Lower leg skin (tissue), 3 donors: ENCODE results near the gene PPP1R13B.

Source experiments
- CTCF ChIP-seq, 3 donors: fragments of 450-650 bp; IDR thresholded peaks; one replicate each; pipeline ENCODE4 v1.5.1; 2016; ENCODE audit warnings: antibody characterized with exemption in 3 of 3, mild to moderate bottlenecking in 3 of 3, moderate library complexity in 2 of 3
- POLR2A ChIP-seq, 2 donors: fragments of 450-650 bp; IDR thresholded peaks; one replicate each; pipeline ENCODE4 v1.6.1; 2016 to 2017; ENCODE audit warnings: antibody characterized with exemption in 2 of 2, mild to moderate bottlenecking in 1 of 2, moderate library complexity in 1 of 2

DNA sequence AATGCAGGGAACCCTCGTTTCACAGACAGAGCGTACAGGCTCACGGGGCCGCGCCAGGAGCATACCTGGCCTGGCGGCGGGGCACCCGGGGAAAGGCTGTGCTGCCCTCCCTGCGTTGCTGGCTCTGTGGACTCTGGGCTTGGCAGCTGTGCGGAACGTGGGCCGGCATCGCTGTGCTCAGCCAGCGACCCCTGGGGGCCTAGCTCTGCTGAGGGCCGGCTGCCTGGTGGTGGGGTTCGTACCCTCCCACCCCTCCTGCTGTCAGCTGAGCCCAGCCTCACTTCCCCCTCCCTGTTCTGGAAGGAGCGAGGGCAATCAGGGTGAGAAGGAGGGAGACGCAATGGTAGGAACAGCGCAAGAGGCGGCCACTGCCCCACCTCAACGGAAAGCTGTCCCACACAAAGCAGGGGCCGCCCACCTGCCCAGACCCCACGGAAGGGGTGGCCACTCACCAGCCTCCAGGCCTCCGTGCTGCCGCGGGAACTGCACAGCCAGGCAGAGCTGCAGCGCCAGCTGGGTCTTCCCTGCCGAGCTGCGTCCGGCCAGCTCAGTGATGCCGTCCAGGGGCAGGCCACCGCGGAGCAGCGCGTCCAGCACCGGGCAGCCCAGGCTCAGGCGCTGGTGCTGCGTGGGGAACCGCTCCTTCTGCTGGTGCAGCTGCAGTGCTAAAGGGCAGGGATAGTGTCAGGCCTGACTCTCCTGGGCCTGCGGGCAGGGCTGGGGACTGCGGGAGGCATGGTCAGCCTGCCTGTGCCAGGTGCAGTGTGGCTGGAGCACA is 140.6 kb downstream of the PPP1R13B start:
- no peak for TF ChIP-seq CTCF (IDR thresholded peaks at IDR 0.05)
- no peak for TF ChIP-seq POLR2A (IDR thresholded peaks at IDR 0.05)
